CD14-positive monocyte (primary cell): ENCODE results near the gene AHI1. TPM values are rescaled to one million over a fixed set of nuclear protein-coding genes. Genes with fewer than 3 reads are reported as not detected.

Experiments used
- DNase-seq, 3 donors: peaks; one replicate each; pipeline ENCODE4 v3.0.0-alpha.2; 2011 to 2022
- H2AFZ ChIP-seq: 2 replicates; pipeline ENCODE4 v1.6.0; 2012; ENCODE audit warnings: mild to moderate bottlenecking, low read depth, low read length, inconsistent platforms; ENCODE audit not compliant: insufficient read depth, poor library complexity, severe bottlenecking
- H3K27ac ChIP-seq, 2 donors: 1 replicate in 1 of 2; 2 replicates in 1 of 2; pipeline ENCODE4 v1.5.1; 2012 to 2013; ENCODE audit warnings: low read length in 2 of 2, control low read depth in 1 of 2, inconsistent platforms in 1 of 2, low read depth in 1 of 2, mild to moderate bottlenecking in 1 of 2
- H3K27me3 ChIP-seq, 2 donors: one replicate each; pipeline versions ENCODE4 v1.6.0 to v1.6.1; 2011 to 2013; ENCODE audit warnings: low read length in 2 of 2; ENCODE audit not compliant: control insufficient read depth in 2 of 2, insufficient read depth in 2 of 2
- H3K36me3 ChIP-seq, 2 donors: replicated peaks in 1 of 2; 1 replicate in 1 of 2; 2 replicates in 1 of 2; pipeline versions ENCODE4 v1.5.1 to v1.6.1; 2012 to 2013; ENCODE audit warnings: low read length in 2 of 2, control low read depth in 1 of 2, inconsistent platforms in 1 of 2, mild to moderate bottlenecking in 1 of 2; ENCODE audit not compliant: insufficient read depth in 2 of 2, control insufficient read depth in 1 of 2
- H3K4me1 ChIP-seq, 2 donors: 1 replicate in 1 of 2; 2 replicates in 1 of 2; pipeline versions ENCODE4 v1.5.1 to v1.6.1; 2012 to 2013; ENCODE audit warnings: low read length in 2 of 2, control low read depth in 1 of 2, inconsistent platforms in 1 of 2, mild to moderate bottlenecking in 1 of 2, moderate library complexity in 1 of 2; ENCODE audit not compliant: insufficient read depth in 2 of 2, control insufficient read depth in 1 of 2
- H3K4me2 ChIP-seq: replicated peaks from 2 replicates; pipeline ENCODE3; 2012; ENCODE audit warnings: low read length, moderate library complexity, mild to moderate bottlenecking; ENCODE audit not compliant: poor library complexity, severe bottlenecking; ENCODE audit errors: extremely low read depth
- H3K4me3 ChIP-seq, 3 experiments: fragments of 200-600 bp in 1 of 3; sonication (generic) in 1 of 3; replicated peaks in 1 of 3; 1 replicate in 2 of 3; 2 replicates in 1 of 3; pipeline ENCODE4 v1.5.1; 2011 to 2013; ENCODE audit warnings: low read length in 3 of 3, mild to moderate bottlenecking in 3 of 3, control low read depth in 2 of 3, low read depth in 2 of 3, inconsistent platforms in 1 of 3, moderate library complexity in 1 of 3
- H3K79me2 ChIP-seq: 2 replicates; pipeline ENCODE4 v1.6.0; 2012; ENCODE audit warnings: mild to moderate bottlenecking, control low read depth, inconsistent platforms, low read length, moderate library complexity; ENCODE audit not compliant: insufficient read depth
- H3K9ac ChIP-seq: 2 replicates; pipeline ENCODE4 v1.6.0; 2017; ENCODE audit warnings: low read length, mild to moderate bottlenecking; ENCODE audit not compliant: insufficient read depth, poor library complexity, severe bottlenecking
- H3K9me3 ChIP-seq, 2 donors: replicated peaks in 1 of 2; 1 replicate in 1 of 2; 2 replicates in 1 of 2; pipeline versions ENCODE4 v1.5.1 to v1.6.1; 2012 to 2013; ENCODE audit warnings: low read length in 2 of 2, control low read depth in 1 of 2; ENCODE audit not compliant: control insufficient read depth in 1 of 2, insufficient read depth in 1 of 2
- H4K20me1 ChIP-seq: 2 replicates; pipeline ENCODE4 v1.6.0; 2012; ENCODE audit warnings: mild to moderate bottlenecking, low read length, control low read depth, moderate library complexity; ENCODE audit not compliant: insufficient read depth
- H3K27ac Mint-ChIP-seq, 7 donors: one replicate each; pipeline ENCODE4 v1.8.0; 2020; ENCODE audit warnings: mild to moderate bottlenecking in 7 of 7, mixed read lengths in 7 of 7, moderate library complexity in 6 of 7, inconsistent platforms in 2 of 7
- H3K27me3 Mint-ChIP-seq, 3 donors: one replicate each; pipeline ENCODE4 v1.8.0; 2021 to 2022; ENCODE audit warnings: low read depth in 3 of 3, mild to moderate bottlenecking in 3 of 3, mixed read lengths in 3 of 3, moderate library complexity in 3 of 3, inconsistent platforms in 1 of 3
- H3K36me3 Mint-ChIP-seq, 2 donors: one replicate each; pipeline ENCODE4 v1.8.0; 2020; ENCODE audit warnings: mixed read lengths in 2 of 2, inconsistent platforms in 1 of 2, mild to moderate bottlenecking in 1 of 2
- H3K4me1 Mint-ChIP-seq: one replicate; pipeline ENCODE4 v1.8.0; 2020; ENCODE audit warnings: mild to moderate bottlenecking, mixed read lengths
- H3K4me3 Mint-ChIP-seq, 2 donors: one replicate each; pipeline ENCODE4 v1.8.0; 2020; ENCODE audit warnings: mild to moderate bottlenecking in 2 of 2, mixed read lengths in 2 of 2, moderate library complexity in 1 of 2
- H3K9me3 Mint-ChIP-seq, 7 donors: one replicate each; pipeline ENCODE4 v1.8.0; 2020 to 2022; ENCODE audit warnings: mixed read lengths in 7 of 7, mild to moderate bottlenecking in 6 of 7, moderate library complexity in 6 of 7, inconsistent platforms in 2 of 7
- WGBS: methylation state at CpG from one replicate; pipeline ENCODE4 v1.1.5; 2013; ENCODE audit warnings: missing lambda C conversion rate; ENCODE audit not compliant: insufficient coverage; 5-methylcytosine and 5-hydroxymethylcytosine counted together
- intact Hi-C, 2 donors: fragments of 100-400 bp; cut with micrococcal nuclease; formaldehyde crosslinking; loops; one replicate each; pipeline versions ENCODE4 v1.15.0 to v1.15.1; 2023
- polyA plus RNA-seq, 3 donors: library from polyadenylated mRNA; depleted of rRNA in 1 of 3; unstranded in 2 of 3; stranded (reverse) in 1 of 3; fragments of 300-500 nt in 2 of 3; fragments of >200 nt in 1 of 3; fragmentation: Illumina TruSeq in 2 of 3; gene quantifications; 1 replicate in 2 of 3; 2 replicates in 1 of 3; pipeline ENCODE4 v1.2.3, GENCODE V29; 2012 to 2021
- TF ChIP-seq, protein P1 (sequence below): fragments of 200-600 bp; IDR thresholded peaks from one replicate; pipeline ENCODE4 v1.8.0; 2022; ENCODE audit warnings: antibody characterized with exemption, mild to moderate bottlenecking

The AHI1 gene
- polyA plus RNA-seq, 3 donors, result 0.91 to 2.8 (median 1.4) TPM

DNA sequence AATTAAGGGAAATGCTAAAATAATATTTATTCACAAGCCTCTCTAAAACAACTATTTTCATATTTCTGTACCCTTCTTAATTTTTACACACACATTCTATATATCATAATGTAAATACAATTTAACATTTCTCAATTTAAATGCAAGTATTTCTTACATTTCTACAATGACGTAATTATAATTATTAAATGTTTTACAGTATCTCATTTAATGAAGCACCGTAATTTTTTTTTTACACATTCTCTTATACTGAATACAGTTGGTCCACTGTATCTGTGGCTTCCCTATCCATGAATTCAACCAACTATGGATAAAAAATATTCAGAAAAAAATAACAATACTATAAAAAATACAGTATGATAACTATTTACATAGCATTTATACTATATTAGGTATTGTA is 85.7 kb downstream of the AHI1 start:
- DNase-seq, result no peak
- Histone ChIP-seq H3K4me2 (no peak overlapping the region), H2AFZ (no peak overlapping the region), H3K36me3 (no peaks in the 10 kb centered on the region), H3K79me2 (no peaks in the 10 kb centered on the region), H3K4me1 (no peaks in the 10 kb centered on the region), H3K4me3 (no peak overlapping the region), H3K27ac (no peak overlapping the region), H4K20me1 (no peaks in the 10 kb centered on the region), H3K9ac (no peak overlapping the region), H3K27me3 (no peaks in the 10 kb centered on the region), H3K9me3 (no peaks in the 10 kb centered on the region)
- no peaks in the 10 kb centered on the region for H3K36me3 Mint-ChIP-seq
- no peaks in the 10 kb centered on the region for H3K27me3 Mint-ChIP-seq
- TF ChIP-seq, protein P1, sequence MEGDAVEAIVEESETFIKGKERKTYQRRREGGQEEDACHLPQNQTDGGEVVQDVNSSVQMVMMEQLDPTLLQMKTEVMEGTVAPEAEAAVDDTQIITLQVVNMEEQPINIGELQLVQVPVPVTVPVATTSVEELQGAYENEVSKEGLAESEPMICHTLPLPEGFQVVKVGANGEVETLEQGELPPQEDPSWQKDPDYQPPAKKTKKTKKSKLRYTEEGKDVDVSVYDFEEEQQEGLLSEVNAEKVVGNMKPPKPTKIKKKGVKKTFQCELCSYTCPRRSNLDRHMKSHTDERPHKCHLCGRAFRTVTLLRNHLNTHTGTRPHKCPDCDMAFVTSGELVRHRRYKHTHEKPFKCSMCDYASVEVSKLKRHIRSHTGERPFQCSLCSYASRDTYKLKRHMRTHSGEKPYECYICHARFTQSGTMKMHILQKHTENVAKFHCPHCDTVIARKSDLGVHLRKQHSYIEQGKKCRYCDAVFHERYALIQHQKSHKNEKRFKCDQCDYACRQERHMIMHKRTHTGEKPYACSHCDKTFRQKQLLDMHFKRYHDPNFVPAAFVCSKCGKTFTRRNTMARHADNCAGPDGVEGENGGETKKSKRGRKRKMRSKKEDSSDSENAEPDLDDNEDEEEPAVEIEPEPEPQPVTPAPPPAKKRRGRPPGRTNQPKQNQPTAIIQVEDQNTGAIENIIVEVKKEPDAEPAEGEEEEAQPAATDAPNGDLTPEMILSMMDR, result no peak
- no peak overlapping the region for H3K4me3 Mint-ChIP-seq
- intact Hi-C loops, result loop anchor here in 1 of 2 donors (10.0 kb wide), 1 partner anchor 267 kb away; no protein-coding TSS in a partner anchor
- peaks cover 4% of the 10 kb centered on the region for H3K4me1 Mint-ChIP-seq
- no peak overlapping the region for H3K27ac Mint-ChIP-seq
- WGBS, result no CpG with 5 or more reads among the region's 2 CpGs
- no peaks in the 10 kb centered on the region for H3K9me3 Mint-ChIP-seq

DNA sequence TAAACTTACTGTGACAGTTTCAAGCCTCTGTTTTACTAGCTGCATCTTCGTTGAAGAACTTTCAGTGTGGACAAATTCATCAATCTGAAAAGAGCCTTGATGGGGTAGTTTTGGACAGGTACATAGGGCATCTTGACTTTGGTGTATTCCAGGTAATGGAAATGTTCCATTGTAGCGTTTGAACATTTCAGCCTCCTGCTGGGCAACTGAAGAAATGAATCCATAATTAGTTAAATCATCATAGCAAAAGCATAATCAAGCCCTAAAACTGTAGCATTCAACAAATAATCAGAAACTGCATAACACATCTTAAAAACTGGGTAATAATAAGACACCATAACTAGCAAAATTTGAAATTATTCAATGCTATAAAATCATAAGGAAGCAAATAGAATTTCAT is 86.2 kb downstream of the AHI1 start:
- H3K27me3 ChIP-seq, result no peaks in the 10 kb centered on the region
- H3K36me3 ChIP-seq, result no peaks in the 10 kb centered on the region
- H3K4me1 ChIP-seq, result no peaks in the 10 kb centered on the region
- WGBS, result 100% methylated on average over 1 of the region's 2 CpGs
- H3K79me2 ChIP-seq, result no peaks in the 10 kb centered on the region
- intact Hi-C loops, result loop anchor here in 1 of 2 donors (10.0 kb wide), 1 partner anchor 267 kb away; no protein-coding TSS in a partner anchor
- H3K4me1 Mint-ChIP-seq, result peaks cover 4% of the 10 kb centered on the region
- TF ChIP-seq, protein P1, result peak; percentile 24
- no peaks in the 10 kb centered on the region for H3K27me3 Mint-ChIP-seq
- no peak overlapping the region for H2AFZ ChIP-seq
- H3K9ac ChIP-seq, result no peak overlapping the region
- DNase-seq, result no peak
- no peak overlapping the region for H3K27ac Mint-ChIP-seq
- H3K9me3 Mint-ChIP-seq, result no peaks in the 10 kb centered on the region
- H4K20me1 ChIP-seq, result no peaks in the 10 kb centered on the region
- H3K4me3 ChIP-seq, result no peak overlapping the region
- H3K27ac ChIP-seq, result no peak overlapping the region
- no peaks in the 10 kb centered on the region for H3K36me3 Mint-ChIP-seq
- H3K4me2 ChIP-seq, result no peak overlapping the region
- no peak overlapping the region for H3K4me3 Mint-ChIP-seq
- no peaks in the 10 kb centered on the region for H3K9me3 ChIP-seq
